T-cell (primary cell): ENCODE results near the gene ENTPD8. TPM values are rescaled to one million over a fixed set of nuclear protein-coding genes. Genes with fewer than 3 reads are reported as not detected.

Experiments used
- ATAC-seq, 4 experiments: fragments of 200-7000 bp in 3 of 4; fragments of 150-1000 bp in 1 of 4; cut with Tn5 transposase; replicated peaks in 1 of 4; 1 replicate in 3 of 4; 2 replicates in 1 of 4; pipeline ENCODE4 v1.10.0; 2021; ENCODE audit warnings: moderate library complexity in 3 of 4, mild to moderate bottlenecking in 2 of 4, moderate number of reproducible peaks in 1 of 4
- CTCF ChIA-PET, 2 donors: fragments of 300-600 bp; sonication (Branson Sonifier 250); formaldehyde crosslinking; loops; one replicate each; lab custom pipeline; 2022; ENCODE audit warnings: antibody characterized with exemption in 2 of 2; lab: Charles Lee
- POLR2A ChIA-PET, 2 donors: fragments of 300-600 bp; sonication (Branson Sonifier 250); formaldehyde crosslinking; loops; one replicate each; lab custom pipeline; 2022; ENCODE audit warnings: antibody characterized with exemption in 2 of 2; lab: Charles Lee
- DNase-seq, 35 experiments: peaks; one replicate each; pipeline versions ENCODE4 v3.0.0 to v3.0.0-alpha.2; 2013 to 2023
- H3K27ac ChIP-seq: one replicate; pipeline ENCODE4 v1.5.1; 2013; ENCODE audit warnings: low read length
- H3K27me3 ChIP-seq, 2 experiments: replicated peaks in 1 of 2; 1 replicate in 1 of 2; 2 replicates in 1 of 2; pipeline versions ENCODE4 v1.6.1 to v1.7.0; 2013; ENCODE audit warnings: low read length in 1 of 2, mixed read lengths in 1 of 2; ENCODE audit not compliant: control insufficient read depth in 2 of 2, insufficient read depth in 2 of 2; ENCODE audit errors: extremely low read depth in 1 of 2
- H3K36me3 ChIP-seq, 2 donors: 1 replicate in 1 of 2; 2 replicates in 1 of 2; pipeline versions ENCODE4 v1.6.1 to v1.7.0; 2013; ENCODE audit warnings: low read length in 1 of 2; ENCODE audit not compliant: control insufficient read depth in 2 of 2, insufficient read depth in 1 of 2; ENCODE audit errors: extremely low read depth in 1 of 2
- H3K4me1 ChIP-seq, 2 experiments: 1 replicate in 1 of 2; 2 replicates in 1 of 2; pipeline versions ENCODE4 v1.6.1 to v1.7.0; 2013; ENCODE audit warnings: low read length in 2 of 2, mixed read lengths in 1 of 2; ENCODE audit not compliant: insufficient read depth in 2 of 2, control insufficient read depth in 1 of 2; ENCODE audit errors: extremely low read depth in 1 of 2
- H3K4me3 ChIP-seq, 2 donors: 1 replicate in 1 of 2; 2 replicates in 1 of 2; pipeline versions ENCODE4 v1.5.1 to v1.7.0; 2013; ENCODE audit warnings: mild to moderate bottlenecking in 2 of 2, low read length in 1 of 2, moderate library complexity in 1 of 2; ENCODE audit not compliant: control insufficient read depth in 1 of 2; ENCODE audit errors: extremely low read depth in 1 of 2
- H3K9me3 ChIP-seq: 2 replicates; pipeline ENCODE4 v1.7.0; 2013
- H3K27ac Mint-ChIP-seq, 2 donors: one replicate each; pipeline ENCODE4 v1.8.0; 2020 to 2021; ENCODE audit warnings: mild to moderate bottlenecking in 2 of 2, mixed read lengths in 2 of 2
- H3K27me3 Mint-ChIP-seq, 2 donors: one replicate each; pipeline ENCODE4 v1.8.0; 2021 to 2022; ENCODE audit warnings: mixed read lengths in 2 of 2
- H3K36me3 Mint-ChIP-seq: one replicate; pipeline ENCODE4 v1.8.0; 2021; ENCODE audit warnings: mixed read lengths
- H3K4me1 Mint-ChIP-seq, 3 donors: one replicate each; pipeline ENCODE4 v1.8.0; 2020 to 2022; ENCODE audit warnings: mixed read lengths in 3 of 3, mild to moderate bottlenecking in 1 of 3
- H3K4me3 Mint-ChIP-seq, 3 donors: one replicate each; pipeline ENCODE4 v1.8.0; 2020 to 2022; ENCODE audit warnings: mild to moderate bottlenecking in 3 of 3, mixed read lengths in 3 of 3, moderate library complexity in 3 of 3
- H3K9me3 Mint-ChIP-seq, 3 donors: one replicate each; pipeline ENCODE4 v1.8.0; 2020 to 2022; ENCODE audit warnings: mixed read lengths in 3 of 3
- WGBS: methylation state at CpG from one replicate; pipeline ENCODE4 v1.1.5; 2013; ENCODE audit warnings: missing lambda C conversion rate; ENCODE audit not compliant: insufficient coverage; 5-methylcytosine and 5-hydroxymethylcytosine counted together
- total RNA-seq, 35 experiments: library from RNA in 6 of 35; stranded (reverse) in 6 of 35; fragments of 120-200 nt in 1 of 35; gene quantifications; one replicate each; pipeline versions ENCODE4 v1.2.1 to v1.2.4 and lab custom pipeline; 2013 to 2026

Gene ENTPD8
- total RNA-seq, 5 donors from 2014 or later (not counting 1 experiment from before 2014, with no cell fraction given): not detected

- H3K9me3 Mint-ChIP-seq: no peaks in the 10 kb centered on the region
- H3K36me3 ChIP-seq: no peaks in the 10 kb centered on the region
- H3K4me3 ChIP-seq: peak overlapping the region; percentile 23 to 31
- POLR2A ChIA-PET: interaction anchor here in 1 of 2 donors (0.5 kb wide), 1 partner anchor 101 kb away, joined by 3 read pairs; no protein-coding TSS in a partner anchor
- H3K27ac Mint-ChIP-seq: no peak overlapping the region
- DNase-seq: peak in 2 of 35 experiments; percentile 20 to 30
- H3K4me1 Mint-ChIP-seq: peaks cover 0 to 20% (median 14%) of the 10 kb centered on the region in 3 donors
- no peaks in the 10 kb centered on the region for H3K27me3 Mint-ChIP-seq
- peaks cover 3 to 20% of the 10 kb centered on the region in 2 experiments for H3K4me1 ChIP-seq
- ATAC-seq: peak in 3 of 4 experiments; percentile 54 to 62 (median 58)
- no peak overlapping the region for H3K27ac ChIP-seq
- CTCF ChIA-PET: interaction anchor here in 1 of 2 donors (0.6 to 1.3 kb wide), 6 partner anchors 21 to 128 kb away, joined by 3 to 4 read pairs (median 4); partner anchors contain the start of gene MRPL41
- 9% methylated on average over 66 of the region's 77 CpGs for WGBS
- no peaks in the 10 kb centered on the region for H3K9me3 ChIP-seq
- H3K4me3 Mint-ChIP-seq: peak overlapping the region in 2 of 3 donors; percentile 71 to 75
- no peaks in the 10 kb centered on the region for H3K36me3 Mint-ChIP-seq
- H3K27me3 ChIP-seq: no peaks in the 10 kb centered on the region
Observed at GRCh38 chr9:137423514-137424291, 17.5 kb downstream of the ENTPD8 start.

- under 1% methylated on average over 111 of the region's 113 CpGs for WGBS
- peaks cover 3 to 24% of the 10 kb centered on the region in 2 experiments for H3K4me1 ChIP-seq
- H3K4me1 Mint-ChIP-seq: peaks cover 5 to 20% (median 14%) of the 10 kb centered on the region in 3 donors
- peak within 1 kb of the TSS; percentile 75 to 80 (median 80) for H3K4me3 Mint-ChIP-seq
- CTCF ChIA-PET: interaction anchor here in 1 of 2 donors (0.6 to 1.3 kb wide), 14 partner anchors 20 to 794 kb away, joined by 3 to 5 read pairs (median 4); partner anchors contain the start of genes MRPL41 and TPRN
- no peaks in the 10 kb centered on the region for H3K27me3 Mint-ChIP-seq
- H3K9me3 Mint-ChIP-seq: no peaks in the 10 kb centered on the region
- H3K9me3 ChIP-seq: no peaks in the 10 kb centered on the region
- POLR2A ChIA-PET: interaction anchor here in 1 of 2 donors (0.5 kb wide), 1 partner anchor 102 kb away, joined by 3 read pairs; no protein-coding TSS in a partner anchor
- no peaks in the 10 kb centered on the region for H3K36me3 ChIP-seq
- ATAC-seq (peak; percentile 89 to 92 (median 91)), DNase-seq (peak; percentile 78 to 97 (median 89))
- H3K27ac ChIP-seq: no peak within 1 kb of the TSS
- H3K36me3 Mint-ChIP-seq: no peaks in the 10 kb centered on the region
- H3K27ac Mint-ChIP-seq: peak within 1 kb of the TSS; percentile 72 to 80
- H3K27me3 ChIP-seq: no peaks in the 10 kb centered on the region
- H3K4me3 ChIP-seq: peak within 1 kb of the TSS; percentile 56 to 58
Observed at GRCh38 chr9:137422604-137423513, 18.3 kb downstream of the ENTPD8 start, which contains the start of the genes EXD3 and NOXA1. EXD3 (minus strand) TSS chr9:137423162; CDS start chr9:137395357, 27,805 bp downstream. NOXA1 (plus strand) TSS chr9:137423393; CDS start chr9:137423530, 137 bp downstream.

GRCh38 chr9:137421838-137422603 lies 19.1 kb downstream of the ENTPD8 start:
- POLR2A ChIA-PET: no interaction called here

GRCh38 chr9:137417161-137418021 lies 23.8 kb downstream of the ENTPD8 start:
- 76% methylated on average over 76 of the region's 99 CpGs for WGBS

More at GRCh38 chr9:137421838-137422603, 19.1 kb downstream of the ENTPD8 start:
- H3K27ac ChIP-seq: no peak overlapping the region
- Mint-ChIP-seq H3K9me3 (no peaks in the 10 kb centered on the region), H3K4me1 (peaks cover 5 to 20% (median 14%) of the 10 kb centered on the region in 3 donors), H3K27me3 (no peaks in the 10 kb centered on the region), H3K36me3 (no peaks in the 10 kb centered on the region), H3K4me3 (peak overlapping the region; percentile 75 to 80 (median 80)), H3K27ac (peak overlapping the region; percentile 58 to 80)
- no peaks in the 10 kb centered on the region for H3K9me3 ChIP-seq
- no peaks in the 10 kb centered on the region for H3K27me3 ChIP-seq
- no peaks in the 10 kb centered on the region for H3K36me3 ChIP-seq
- 12% methylated on average over 11 of the region's 11 CpGs for WGBS
- peaks cover 3 to 26% of the 10 kb centered on the region in 2 experiments for H3K4me1 ChIP-seq
- DNase-seq (no peak), ATAC-seq (no peak)
- H3K4me3 ChIP-seq: peak overlapping the region; percentile 56 to 58
- CTCF ChIA-PET: interaction anchor here in 1 of 2 donors (1.0 kb wide), 1 partner anchor 104 kb away, joined by 3 read pairs; no protein-coding TSS in a partner anchor

GRCh38 chr9:137416563-137417151 lies 24.5 kb downstream of the ENTPD8 start:
- no peak overlapping the region for H3K4me3 ChIP-seq
- ChIA-PET CTCF (no interaction called here), POLR2A (no interaction called here)
- ATAC-seq (no peak), DNase-seq (no peak)
- Mint-ChIP-seq H3K27me3 (no peaks in the 10 kb centered on the region), H3K36me3 (no peaks in the 10 kb centered on the region), H3K27ac (no peak overlapping the region), H3K4me1 (peaks cover 5 to 18% (median 14%) of the 10 kb centered on the region in 3 donors), H3K4me3 (peak overlapping the region in 1 of 3 donors; percentile 57), H3K9me3 (no peaks in the 10 kb centered on the region)
- no peaks in the 10 kb centered on the region for H3K9me3 ChIP-seq
- H3K27me3 ChIP-seq: no peaks in the 10 kb centered on the region
- H3K27ac ChIP-seq: no peak overlapping the region
- peaks cover 0 to 20% of the 10 kb centered on the region in 2 experiments for H3K4me1 ChIP-seq
- H3K36me3 ChIP-seq: no peaks in the 10 kb centered on the region
- 96% methylated on average over 42 of the region's 45 CpGs for WGBS

More at GRCh38 chr9:137417161-137418021, 23.8 kb downstream of the ENTPD8 start:
- H3K36me3 ChIP-seq: no peaks in the 10 kb centered on the region
- Mint-ChIP-seq H3K36me3 (no peaks in the 10 kb centered on the region), H3K4me1 (peaks cover 5 to 25% (median 20%) of the 10 kb centered on the region in 3 donors), H3K9me3 (no peaks in the 10 kb centered on the region), H3K4me3 (peak overlapping the region; percentile 47 to 66 (median 57)), H3K27me3 (no peaks in the 10 kb centered on the region), H3K27ac (no peak overlapping the region)
- CTCF ChIA-PET: no interaction called here
- DNase-seq: peak in 1 of 35 experiments; percentile 26
- H3K27me3 ChIP-seq: no peaks in the 10 kb centered on the region
- H3K27ac ChIP-seq: no peak overlapping the region
- H3K4me3 ChIP-seq: peak overlapping the region in 1 of 2 donors; percentile 32
- peak; percentile 27 to 63 (median 47) for ATAC-seq
- no peaks in the 10 kb centered on the region for H3K9me3 ChIP-seq
- POLR2A ChIA-PET: no interaction called here
- peaks cover 3 to 21% of the 10 kb centered on the region in 2 experiments for H3K4me1 ChIP-seq
